ENCODE results near the gene PFN2.
"Not testable (repeated sequence)": the region's sequence is repeated elsewhere in the genome, so short reads cannot be mapped to it uniquely, and the experiment has no call there.

Gene PFN2

GRCh38 chr3:149954812-149955211, 15.9 kb downstream of the PFN2 start:
- H3K4me3 Mint-ChIP-seq: no peak overlapping the region

GRCh38 chr3:149949181-149949580, 21.5 kb downstream of the PFN2 start:
- H3K27ac Mint-ChIP-seq: no peak overlapping the region
- no peaks in the 10 kb centered on the region for H3K27me3 Mint-ChIP-seq
- peaks cover 29% of the 10 kb centered on the region for H3K4me1 Mint-ChIP-seq (ENCODE audit: low read depth)
- H3K4me3 Mint-ChIP-seq: no peak overlapping the region
- H3K36me3 Mint-ChIP-seq: peaks cover 9% of the 10 kb centered on the region
- no peaks in the 10 kb centered on the region for H3K9me3 Mint-ChIP-seq (ENCODE audit: low read depth)

More at GRCh38 chr3:149954812-149955211, 15.9 kb downstream of the PFN2 start:
- peaks cover 37% of the 10 kb centered on the region for H3K4me1 Mint-ChIP-seq (ENCODE audit: low read depth)
- peak overlapping the region; percentile 46 for H3K27ac Mint-ChIP-seq
- peaks cover 10% of the 10 kb centered on the region for H3K36me3 Mint-ChIP-seq
- H3K9me3 Mint-ChIP-seq (ENCODE audit: low read depth): no peaks in the 10 kb centered on the region
- H3K27me3 Mint-ChIP-seq: no peaks in the 10 kb centered on the region

DNA sequence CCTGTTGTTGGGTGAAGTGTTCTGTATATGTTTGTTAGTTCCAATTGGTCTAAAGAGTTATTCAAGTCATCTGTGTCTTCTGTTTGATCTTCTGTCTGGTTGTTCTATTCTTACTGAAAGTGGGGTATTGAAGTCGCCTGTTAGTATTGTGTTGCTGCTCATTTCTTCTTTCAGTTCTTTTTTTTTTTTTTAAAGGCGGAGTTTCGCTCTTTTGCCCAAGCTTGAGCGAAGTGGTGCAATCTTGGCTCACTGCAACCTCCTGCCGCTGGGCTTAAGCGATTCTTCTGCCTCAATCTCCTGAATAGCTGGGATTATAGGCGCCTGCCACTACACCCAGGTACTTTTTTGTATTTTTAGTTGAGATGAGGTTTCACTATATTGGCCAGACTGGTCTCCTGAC, 23.5 kb downstream of the PFN2 start:
- Mint-ChIP-seq H3K36me3 (peaks cover 17% of the 10 kb centered on the region), H3K9me3 (ENCODE audit: low read depth) (no peaks in the 10 kb centered on the region), H3K27ac (no peak overlapping the region), H3K4me1 (ENCODE audit: low read depth) (peaks cover 22% of the 10 kb centered on the region), H3K4me3 (no peak overlapping the region), H3K27me3 (no peaks in the 10 kb centered on the region)

DNA sequence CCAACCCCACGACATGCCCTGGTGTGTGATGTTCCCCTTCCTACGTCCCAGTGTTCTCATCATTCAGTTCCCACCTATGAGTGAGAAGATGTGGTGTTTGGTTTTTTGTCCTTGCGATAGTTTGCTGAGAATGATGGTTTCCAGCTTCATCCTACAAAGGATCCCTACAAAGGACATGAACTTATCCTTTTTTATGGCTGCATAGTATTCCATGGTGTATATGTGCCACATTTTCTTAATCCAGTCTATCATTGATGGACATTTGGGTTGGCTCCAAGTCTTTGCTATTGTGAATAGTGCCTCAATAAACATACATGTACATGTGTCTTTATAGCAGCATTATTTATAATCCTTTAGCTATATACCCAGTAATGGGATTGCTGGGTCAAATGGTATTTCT, 26.7 kb downstream of the PFN2 start:
- H3K9me3 Mint-ChIP-seq (ENCODE audit: low read depth); H3K27me3 Mint-ChIP-seq; H3K4me3 Mint-ChIP-seq; H3K27ac Mint-ChIP-seq: not testable (repeated sequence)
- Mint-ChIP-seq H3K4me1 (ENCODE audit: low read depth) (peaks cover 16% of the 10 kb centered on the region), H3K36me3 (peaks cover 23% of the 10 kb centered on the region)

GRCh38 chr3:149942409-149942808, 28.3 kb downstream of the PFN2 start:
- Mint-ChIP-seq H3K27me3 (no peaks in the 10 kb centered on the region), H3K27ac (no peak overlapping the region), H3K4me3 (no peak overlapping the region), H3K36me3 (peaks cover 20% of the 10 kb centered on the region), H3K4me1 (ENCODE audit: low read depth) (peaks cover 12% of the 10 kb centered on the region), H3K9me3 (ENCODE audit: low read depth) (no peaks in the 10 kb centered on the region)

- no peak overlapping the region for H3K27ac Mint-ChIP-seq
- no peak overlapping the region for H3K4me3 Mint-ChIP-seq
- H3K9me3 Mint-ChIP-seq (ENCODE audit: low read depth): no peaks in the 10 kb centered on the region
- peaks cover 20% of the 10 kb centered on the region for H3K36me3 Mint-ChIP-seq
- H3K27me3 Mint-ChIP-seq: no peaks in the 10 kb centered on the region
- H3K4me1 Mint-ChIP-seq (ENCODE audit: low read depth): peaks cover 12% of the 10 kb centered on the region
These were observed 28.7 kb downstream of the PFN2 start for GRCh38 chr3:149941946-149942345.

DNA sequence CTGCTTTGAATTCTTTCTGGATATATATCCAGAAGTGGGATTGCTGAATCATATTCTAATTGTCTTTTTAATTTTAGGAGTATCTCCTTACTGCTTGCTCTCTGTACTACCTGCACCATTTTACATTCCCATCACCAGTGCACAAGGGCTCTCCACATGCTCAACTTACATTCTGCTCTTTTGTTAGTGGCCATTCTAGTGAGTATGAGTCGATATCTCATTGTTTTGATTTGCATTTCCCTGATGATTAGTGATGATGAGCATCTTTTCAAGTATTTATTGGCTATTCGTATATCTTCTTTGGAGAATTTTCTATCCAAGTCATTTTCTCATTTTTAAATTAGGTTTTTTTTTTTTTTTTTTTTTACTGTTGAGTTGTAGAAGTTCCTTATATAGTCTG, 29.5 kb downstream of the PFN2 start:
- Mint-ChIP-seq H3K4me3 (no peak overlapping the region), H3K9me3 (ENCODE audit: low read depth) (no peaks in the 10 kb centered on the region), H3K4me1 (ENCODE audit: low read depth) (peaks cover 14% of the 10 kb centered on the region), H3K36me3 (peaks cover 20% of the 10 kb centered on the region), H3K27ac (no peak overlapping the region), H3K27me3 (no peaks in the 10 kb centered on the region)

DNA sequence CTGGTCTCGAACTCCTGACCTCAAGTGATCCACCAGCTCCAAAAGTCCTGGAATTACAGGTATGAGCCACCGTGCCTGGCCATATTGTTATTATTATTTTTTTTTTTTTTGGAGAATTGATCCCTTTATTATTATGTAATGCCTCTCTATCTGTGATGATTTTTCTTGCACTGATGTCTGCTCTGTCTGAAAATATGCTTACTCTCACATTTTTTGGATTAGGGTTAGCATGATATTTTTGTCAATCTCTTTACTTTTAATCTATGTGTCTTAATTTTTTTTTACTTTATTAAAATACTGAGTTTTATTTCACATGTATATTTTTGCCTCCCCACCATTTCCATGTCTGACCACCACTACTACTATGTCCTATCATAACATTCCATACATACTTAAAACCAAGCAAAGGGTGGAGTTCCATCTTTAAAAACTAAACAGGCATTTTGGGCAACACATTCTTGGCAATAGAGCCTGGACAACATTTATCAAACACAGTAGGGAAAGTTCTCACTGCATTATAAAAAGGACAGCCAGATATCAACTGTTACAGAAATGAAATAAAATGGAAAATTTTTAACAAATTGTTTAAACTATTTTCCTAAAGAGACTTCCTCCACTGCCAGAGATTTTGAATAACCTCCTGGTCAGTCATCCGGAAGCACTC, 32.2 kb downstream of the PFN2 start:
- H3K27me3 Mint-ChIP-seq; H3K27ac Mint-ChIP-seq; H3K4me3 Mint-ChIP-seq; H3K9me3 Mint-ChIP-seq (ENCODE audit: low read depth): not testable (repeated sequence)
- Mint-ChIP-seq H3K4me1 (ENCODE audit: low read depth) (peaks cover 16% of the 10 kb centered on the region), H3K36me3 (peaks cover 19% of the 10 kb centered on the region)

DNA sequence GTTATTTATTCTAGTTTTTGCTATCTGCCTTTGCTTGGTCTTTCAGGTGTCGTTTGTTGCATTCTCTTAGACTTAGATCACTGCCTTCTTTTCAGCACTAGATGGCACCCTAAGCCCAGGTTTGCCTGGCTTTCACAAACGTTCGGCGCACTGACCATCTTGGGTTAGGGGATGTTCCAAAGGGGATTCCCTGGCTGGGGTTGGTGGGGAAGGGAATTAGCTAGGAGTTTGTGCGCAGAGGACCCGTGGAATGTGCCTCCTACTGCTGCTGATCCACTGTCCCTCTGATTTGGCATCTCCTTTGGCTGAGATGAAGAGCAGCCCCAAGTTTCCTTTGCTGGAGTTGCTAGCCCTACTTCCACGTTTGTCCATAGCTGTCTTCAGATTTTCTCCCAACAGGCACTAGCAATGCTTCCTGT, 33.9 kb downstream of the PFN2 start:
- H3K36me3 Mint-ChIP-seq: peaks cover 15% of the 10 kb centered on the region
- H3K27me3 Mint-ChIP-seq: no peaks in the 10 kb centered on the region
- no peak overlapping the region for H3K4me3 Mint-ChIP-seq
- no peak overlapping the region for H3K27ac Mint-ChIP-seq
- peaks cover 13% of the 10 kb centered on the region for H3K4me1 Mint-ChIP-seq (ENCODE audit: low read depth)
- peaks cover 6% of the 10 kb centered on the region for H3K9me3 Mint-ChIP-seq (ENCODE audit: low read depth)

DNA sequence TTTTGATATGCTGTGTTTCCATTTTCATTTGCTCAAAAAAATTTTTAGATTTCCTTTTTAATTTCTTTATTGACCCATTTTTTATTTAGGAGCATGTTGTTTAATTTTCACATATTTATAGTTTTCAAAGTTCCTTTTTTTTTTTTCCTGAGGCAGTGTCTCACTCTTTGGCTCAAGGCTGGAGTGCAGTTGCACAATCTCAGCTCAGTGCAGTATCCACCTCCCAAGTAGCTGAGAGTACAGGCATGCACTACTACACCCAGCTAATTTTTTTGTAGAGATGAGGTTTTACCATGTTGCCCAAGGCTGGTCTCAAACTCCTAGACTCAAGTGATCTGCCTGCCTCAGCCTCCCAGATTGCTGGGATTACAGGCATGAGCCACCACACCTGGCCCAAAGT, 36.2 kb downstream of the PFN2 start:
- H3K4me1 Mint-ChIP-seq (ENCODE audit: low read depth): peaks cover 15% of the 10 kb centered on the region
- H3K27ac Mint-ChIP-seq: no peak overlapping the region
- no peak overlapping the region for H3K4me3 Mint-ChIP-seq
- H3K27me3 Mint-ChIP-seq: no peaks in the 10 kb centered on the region
- peaks cover 21% of the 10 kb centered on the region for H3K36me3 Mint-ChIP-seq
- peaks cover 9% of the 10 kb centered on the region for H3K9me3 Mint-ChIP-seq (ENCODE audit: low read depth)

DNA sequence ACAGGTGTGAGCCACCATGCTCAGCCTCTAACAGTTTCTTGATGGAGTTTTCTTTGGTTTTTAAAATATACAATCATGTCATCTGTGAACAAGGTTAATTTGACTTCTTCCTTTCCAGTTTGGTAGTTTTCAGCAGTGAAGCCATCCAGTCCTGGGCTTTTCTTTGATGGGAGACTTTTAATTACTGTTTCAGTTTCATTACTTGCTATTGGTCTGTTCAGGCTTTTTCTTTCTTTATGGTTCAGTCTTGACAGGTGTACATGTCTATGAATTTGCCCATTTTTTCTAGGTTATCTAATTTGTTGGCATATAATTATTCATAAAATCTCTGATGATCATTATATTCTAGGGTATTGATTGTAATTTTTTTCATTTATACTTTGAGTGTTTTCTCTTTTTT, 36.8 kb downstream of the PFN2 start:
- H3K27ac Mint-ChIP-seq: no peak overlapping the region
- peaks cover 9% of the 10 kb centered on the region for H3K9me3 Mint-ChIP-seq (ENCODE audit: low read depth)
- H3K36me3 Mint-ChIP-seq: peaks cover 25% of the 10 kb centered on the region
- peaks cover 12% of the 10 kb centered on the region for H3K4me1 Mint-ChIP-seq (ENCODE audit: low read depth)
- no peaks in the 10 kb centered on the region for H3K27me3 Mint-ChIP-seq
- no peak overlapping the region for H3K4me3 Mint-ChIP-seq

- Mint-ChIP-seq H3K27ac (no peak overlapping the region), H3K36me3 (peaks cover 29% of the 10 kb centered on the region), H3K27me3 (no peaks in the 10 kb centered on the region), H3K4me3 (no peak overlapping the region), H3K9me3 (ENCODE audit: low read depth) (peaks cover 9% of the 10 kb centered on the region), H3K4me1 (ENCODE audit: low read depth) (peaks cover 12% of the 10 kb centered on the region)
These were observed 37.7 kb downstream of the PFN2 start for GRCh38 chr3:149933008-149933407.

GRCh38 chr3:149920119-149920518, 50.6 kb downstream of the PFN2 start:
- peaks cover 26% of the 10 kb centered on the region for H3K36me3 Mint-ChIP-seq
- no peak overlapping the region for H3K27ac Mint-ChIP-seq
- H3K4me1 Mint-ChIP-seq (ENCODE audit: low read depth): no peaks in the 10 kb centered on the region
- no peaks in the 10 kb centered on the region for H3K27me3 Mint-ChIP-seq
- no peaks in the 10 kb centered on the region for H3K9me3 Mint-ChIP-seq (ENCODE audit: low read depth)
- no peak overlapping the region for H3K4me3 Mint-ChIP-seq

DNA sequence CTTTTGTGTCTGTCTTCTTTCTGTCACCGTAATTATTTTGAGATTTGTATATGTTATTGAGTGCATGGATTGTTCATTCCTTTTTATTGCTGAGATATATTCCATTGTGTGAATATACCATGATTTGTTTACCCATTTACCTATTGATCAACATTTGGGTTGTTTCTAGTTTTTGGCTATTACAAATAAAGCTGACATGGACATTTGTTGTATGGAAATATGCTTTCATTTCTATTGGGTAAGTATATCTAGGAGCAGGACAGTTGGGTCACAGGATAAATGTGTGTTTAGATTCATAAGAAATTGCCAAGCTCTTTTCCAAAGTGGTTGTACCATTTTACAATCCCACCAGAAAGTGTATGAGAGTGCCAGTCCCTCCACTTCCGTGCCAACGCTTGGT, 51.2 kb downstream of the PFN2 start:
- Mint-ChIP-seq H3K36me3 (peaks cover 26% of the 10 kb centered on the region), H3K4me3 (no peak overlapping the region), H3K4me1 (ENCODE audit: low read depth) (no peaks in the 10 kb centered on the region), H3K27ac (no peak overlapping the region), H3K27me3 (no peaks in the 10 kb centered on the region), H3K9me3 (ENCODE audit: low read depth) (no peaks in the 10 kb centered on the region)

- peaks cover 35% of the 10 kb centered on the region for H3K36me3 Mint-ChIP-seq
- H3K27ac Mint-ChIP-seq: no peak overlapping the region
- no peaks in the 10 kb centered on the region for H3K9me3 Mint-ChIP-seq (ENCODE audit: low read depth)
- no peaks in the 10 kb centered on the region for H3K27me3 Mint-ChIP-seq
- no peak overlapping the region for H3K4me3 Mint-ChIP-seq
- H3K4me1 Mint-ChIP-seq (ENCODE audit: low read depth): no peaks in the 10 kb centered on the region
These were observed 53.5 kb downstream of the PFN2 start for GRCh38 chr3:149917124-149917667.

Data from activated naive CD8-positive, alpha-beta T cell (primary cell).